ENCODE measurements around the gene CABP7.

GRCh38 chr22:29701155-29701999, 18.4 kb upstream of the CABP7 start:
- TF ChIP-seq, protein P1, sequence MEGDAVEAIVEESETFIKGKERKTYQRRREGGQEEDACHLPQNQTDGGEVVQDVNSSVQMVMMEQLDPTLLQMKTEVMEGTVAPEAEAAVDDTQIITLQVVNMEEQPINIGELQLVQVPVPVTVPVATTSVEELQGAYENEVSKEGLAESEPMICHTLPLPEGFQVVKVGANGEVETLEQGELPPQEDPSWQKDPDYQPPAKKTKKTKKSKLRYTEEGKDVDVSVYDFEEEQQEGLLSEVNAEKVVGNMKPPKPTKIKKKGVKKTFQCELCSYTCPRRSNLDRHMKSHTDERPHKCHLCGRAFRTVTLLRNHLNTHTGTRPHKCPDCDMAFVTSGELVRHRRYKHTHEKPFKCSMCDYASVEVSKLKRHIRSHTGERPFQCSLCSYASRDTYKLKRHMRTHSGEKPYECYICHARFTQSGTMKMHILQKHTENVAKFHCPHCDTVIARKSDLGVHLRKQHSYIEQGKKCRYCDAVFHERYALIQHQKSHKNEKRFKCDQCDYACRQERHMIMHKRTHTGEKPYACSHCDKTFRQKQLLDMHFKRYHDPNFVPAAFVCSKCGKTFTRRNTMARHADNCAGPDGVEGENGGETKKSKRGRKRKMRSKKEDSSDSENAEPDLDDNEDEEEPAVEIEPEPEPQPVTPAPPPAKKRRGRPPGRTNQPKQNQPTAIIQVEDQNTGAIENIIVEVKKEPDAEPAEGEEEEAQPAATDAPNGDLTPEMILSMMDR (IDR thresholded peaks at IDR 0.05; ENCODE audit: low read depth, low read length, poor library complexity, severe bottlenecking), result peak; percentile 34
- no peak for TF ChIP-seq EZH2phosphoT487 (IDR thresholded peaks at IDR 0.05; ENCODE audit: borderline replicate concordance, low read length)

Measured in DOHH2 (cell line).